Inferior parietal cortex (tissue), 1 donor: Measurements from ENCODE around the gene PHOSPHO1.
"Not testable (repeated sequence)": the region's sequence is repeated elsewhere in the genome, so short reads cannot be mapped to it uniquely, and the experiment has no call there.

Experiments
- DNase-seq: peaks from one replicate; pipeline ENCODE4 v3.0.0-alpha.2; 2016; ENCODE audit errors: extremely low spot score

The PHOSPHO1 gene

GRCh38 chr17:49193513-49194296, 36.9 kb downstream of the PHOSPHO1 start:
- DNase-seq: peak; percentile 66

DNA sequence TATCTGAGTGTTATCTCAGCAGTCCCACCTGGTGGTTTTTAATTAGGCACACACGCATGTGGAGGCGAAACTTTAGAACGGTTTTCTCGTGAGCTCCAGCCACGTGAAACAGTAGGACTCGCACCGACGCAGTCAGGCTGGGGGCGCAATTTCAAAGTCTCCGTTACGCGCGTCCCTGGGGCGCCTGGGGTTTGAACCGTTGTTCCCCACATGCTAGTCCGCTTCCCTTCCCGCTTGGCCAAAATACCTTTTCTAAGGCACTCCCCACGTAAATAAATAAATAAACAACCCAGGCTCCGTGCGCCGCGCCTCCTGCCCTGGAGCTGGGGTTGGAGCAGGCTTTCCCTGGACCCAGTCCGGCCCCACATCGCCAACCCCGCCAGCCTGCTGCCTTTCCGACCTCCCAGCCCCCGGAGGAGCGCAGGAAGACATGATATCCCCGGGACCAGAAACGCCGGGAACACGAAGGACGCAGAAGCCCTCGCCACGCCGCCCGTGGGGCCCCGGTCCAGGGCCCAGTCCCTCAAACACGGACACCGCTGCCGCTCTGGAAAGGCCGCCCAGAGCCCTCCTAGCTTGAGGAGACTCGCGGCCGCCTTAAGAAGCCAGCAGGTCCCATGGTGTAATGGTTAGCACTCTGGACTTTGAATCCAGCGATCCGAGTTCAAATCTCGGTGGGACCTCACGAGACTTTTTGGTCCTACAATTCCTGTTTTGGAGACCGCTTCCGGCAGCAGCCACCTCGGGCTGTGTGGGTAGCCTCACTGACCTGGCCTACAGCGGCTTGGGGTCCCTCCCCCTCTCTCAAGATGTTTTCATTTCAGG, 38.5 kb downstream of the PHOSPHO1 start:
- DNase-seq: peak; percentile 95

DNA sequence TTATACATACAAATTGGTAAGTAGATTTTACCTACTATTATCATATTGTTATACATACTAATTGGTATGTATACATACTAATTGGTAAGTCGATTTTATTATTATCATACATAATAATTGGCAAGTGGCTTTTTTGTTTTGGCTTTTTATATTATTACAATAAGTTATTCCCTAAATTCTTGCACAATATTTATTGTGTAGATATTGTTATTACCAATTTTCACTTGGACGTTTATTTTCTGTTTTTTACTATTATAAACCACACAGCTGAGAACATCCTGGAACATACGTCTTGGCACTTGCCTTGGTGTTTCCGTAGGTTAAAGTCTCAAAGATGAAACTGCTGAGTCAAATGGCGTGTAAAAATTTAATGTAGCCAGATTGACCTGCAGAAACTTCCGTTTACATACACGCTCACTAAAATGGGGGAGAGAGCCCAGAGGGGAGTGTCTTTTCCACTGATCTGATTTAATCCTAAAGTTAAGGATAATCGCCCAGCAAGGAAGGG, 39.1 kb downstream of the PHOSPHO1 start:
- DNase-seq: no peak

- no peak for DNase-seq
These were observed 39.7 kb downstream of the PHOSPHO1 start for GRCh38 chr17:49190932-49191331.

- DNase-seq: no peak
These were observed 43.3 kb downstream of the PHOSPHO1 start for GRCh38 chr17:49187301-49187700.

DNA sequence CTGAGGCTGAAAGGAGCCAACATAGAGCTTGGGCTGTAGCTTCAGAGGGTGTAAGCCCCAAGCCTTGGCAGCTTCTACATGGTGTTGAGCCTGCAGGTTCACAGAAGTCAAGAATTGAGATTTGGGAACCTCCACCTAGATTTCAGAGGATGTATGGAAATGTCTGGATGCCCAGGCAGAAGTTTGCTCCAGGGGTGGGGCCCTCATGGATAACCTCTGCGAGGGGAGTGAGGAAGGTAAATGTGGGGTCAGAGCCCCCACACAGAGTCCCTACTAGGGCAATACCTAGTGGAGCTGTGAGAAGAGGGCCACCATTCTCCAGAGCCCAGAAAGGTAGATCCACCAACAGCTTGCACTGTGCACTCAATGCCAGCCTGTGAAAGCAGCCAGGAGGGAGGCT, 45.2 kb downstream of the PHOSPHO1 start:
- DNase-seq: not testable (repeated sequence)

DNA sequence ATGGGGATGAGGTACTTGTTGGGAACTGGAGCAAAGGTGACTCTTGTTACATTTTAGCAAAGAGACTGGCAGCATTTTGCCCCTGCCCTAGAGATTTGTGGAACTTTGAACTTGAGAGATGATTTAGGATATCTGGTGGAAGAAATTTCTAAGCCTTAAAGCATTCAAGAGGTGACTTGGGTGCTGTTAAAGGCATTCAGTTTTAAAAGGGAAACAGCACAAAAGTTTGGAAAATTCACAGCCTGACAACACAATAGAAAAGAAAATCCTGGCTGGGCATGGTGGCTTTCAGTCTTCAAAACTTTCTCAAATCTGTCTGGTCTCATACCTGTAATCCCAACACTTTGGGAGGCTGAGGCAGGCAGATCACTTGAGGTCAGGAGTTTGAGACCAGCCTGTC, 46.1 kb downstream of the PHOSPHO1 start:
- DNase-seq: not testable (repeated sequence)

DNA sequence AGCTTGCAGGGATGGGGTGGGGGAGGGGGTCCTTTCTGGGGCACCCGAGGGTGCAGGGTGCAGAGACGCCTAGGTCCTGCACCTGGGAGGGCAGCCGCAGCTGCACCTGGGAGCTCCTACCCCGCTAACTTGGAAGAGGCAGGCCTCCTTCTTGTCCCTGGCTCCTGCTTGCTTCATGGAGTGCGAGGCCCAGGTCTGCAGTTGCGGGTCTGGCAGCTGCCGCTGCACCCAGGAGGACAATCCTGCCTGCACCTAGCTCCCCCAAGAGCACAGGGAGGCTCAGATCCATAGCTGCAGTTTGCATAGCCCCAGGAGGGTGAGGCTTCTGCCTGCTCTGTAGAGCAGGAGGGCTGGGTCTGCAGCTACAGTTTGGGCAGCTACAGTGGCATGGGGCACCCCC, 46.8 kb downstream of the PHOSPHO1 start:
- no peak for DNase-seq

- DNase-seq: no peak
These were observed 47.2 kb downstream of the PHOSPHO1 start for GRCh38 chr17:49183341-49183740.

GRCh38 chr17:49180998-49181635, 49.5 kb downstream of the PHOSPHO1 start:
- DNase-seq: no peak

- DNase-seq: peak; percentile 54
These were observed 50.3 kb downstream of the PHOSPHO1 start for GRCh38 chr17:49180303-49180702.

GRCh38 chr17:49175978-49176377, 54.6 kb downstream of the PHOSPHO1 start:
- not testable (repeated sequence) for DNase-seq
